Endothelial cell of umbilical vein (primary cell): ENCODE data around the gene ARRB1. TPM values are rescaled to one million over a fixed set of nuclear protein-coding genes. Genes with fewer than 3 reads are reported as not detected.

Experiments
- BruUV-seq: library from RNA; stranded (reverse); fragments of 400-500 nt; replicated peaks from 2 replicates; lab custom pipeline; 2021; lab: Mats Ljungman, UMichigan
- CTCF ChIA-PET: fragments of 300-600, 350-600 bp; sonication (Branson Sonifier 250); formaldehyde crosslinking; loops from one replicate; lab custom pipeline; 2021; ENCODE audit warnings: antibody characterized with exemption, inconsistent platforms; lab: Charles Lee
- POLR2A ChIA-PET: fragments of 300-600, 350-600 bp; sonication (Branson Sonifier 250); formaldehyde crosslinking; loops from one replicate; lab custom pipeline; 2021; ENCODE audit warnings: antibody characterized with exemption, inconsistent platforms; lab: Charles Lee
- DNase-seq: peaks from one replicate; pipeline ENCODE4 v3.0.0-alpha.2; 2011; ENCODE audit warnings: low read depth, low spot score
- FAIRE-seq: peaks from 2 replicates; lab custom pipeline; 2011; peaks lifted over from hg19 to GRCh38; lab: Jason Lieb, UNC
- H2AFZ ChIP-seq: 2 replicates; pipeline ENCODE4 v1.6.0; 2012; ENCODE audit warnings: low read depth, low read length, control low read depth, inconsistent platforms
- H3K27ac ChIP-seq: 2 replicates; pipeline ENCODE4 v1.5.1; 2011; ENCODE audit warnings: low read depth, mild to moderate bottlenecking, control low read depth, low read length, moderate library complexity; ENCODE audit not compliant: insufficient read depth
- H3K27me3 ChIP-seq, 2 experiments: 2 replicates each; pipeline versions ENCODE4 v1.6.0 to v1.6.1; 2011; ENCODE audit warnings: low read length in 2 of 2, mixed read lengths in 1 of 2; ENCODE audit not compliant: control insufficient read depth in 2 of 2, insufficient read depth in 2 of 2
- H3K36me3 ChIP-seq, 2 experiments: 2 replicates in 1 of 2; 3 replicates in 1 of 2; pipeline ENCODE4 v1.5.1; 2011; ENCODE audit warnings: low read length in 2 of 2, mild to moderate bottlenecking in 1 of 2, moderate library complexity in 1 of 2; ENCODE audit not compliant: control insufficient read depth in 2 of 2, insufficient read depth in 2 of 2; ENCODE audit errors: extremely low read depth in 1 of 2
- H3K4me1 ChIP-seq: 3 replicates; pipeline ENCODE4 v1.5.1; 2011; ENCODE audit warnings: mild to moderate bottlenecking, low read length; ENCODE audit not compliant: control insufficient read depth, insufficient read depth; ENCODE audit errors: extremely low read depth
- H3K4me2 ChIP-seq: 2 replicates; pipeline ENCODE4 v1.6.1; 2011; ENCODE audit warnings: low read length, control low read depth, mixed read lengths; ENCODE audit not compliant: insufficient read depth
- H3K4me3 ChIP-seq, 3 experiments: fragments of 200-600 bp in 1 of 3; sonication (generic), shearing (Covaris generic) in 1 of 3; replicated peaks in 1 of 3; 2 replicates each; pipeline ENCODE4 v1.5.1; 2011 to 2016; ENCODE audit warnings: control low read depth in 3 of 3, low read length in 3 of 3, mild to moderate bottlenecking in 2 of 3, inconsistent platforms in 1 of 3, low read depth in 1 of 3, moderate library complexity in 1 of 3; ENCODE audit not compliant: insufficient read depth in 1 of 3
- H3K79me2 ChIP-seq: 2 replicates; pipeline ENCODE4 v1.6.0; 2012; ENCODE audit warnings: low read length, inconsistent platforms; ENCODE audit not compliant: control insufficient read depth, insufficient read depth
- H3K9ac ChIP-seq: replicated peaks from 2 replicates; pipeline ENCODE3; 2011; ENCODE audit warnings: low read length, control low read depth; ENCODE audit not compliant: insufficient read depth; ENCODE audit errors: extremely low read depth
- H3K9me1 ChIP-seq: replicated peaks from 3 replicates; pipeline ENCODE4 v1.6.0; 2011; ENCODE audit warnings: mild to moderate bottlenecking, low read length; ENCODE audit not compliant: control insufficient read depth, insufficient read depth; ENCODE audit errors: extremely low read depth
- H3K9me3 ChIP-seq: replicated peaks from 2 replicates; pipeline ENCODE4 v1.5.1; 2012; ENCODE audit warnings: low read length, inconsistent platforms; ENCODE audit not compliant: control insufficient read depth, insufficient read depth
- H4K20me1 ChIP-seq: replicated peaks from 2 replicates; pipeline ENCODE3; 2011; ENCODE audit warnings: mild to moderate bottlenecking, low read length; ENCODE audit not compliant: control insufficient read depth, insufficient read depth; ENCODE audit errors: extremely low read depth
- CTCF ChIP-seq, 2 donors: IDR thresholded peaks; 1 replicate in 1 of 2; 2 replicates in 1 of 2; pipeline ENCODE4 v1.5.1; 2011; ENCODE audit warnings: low read length in 2 of 2, mild to moderate bottlenecking in 2 of 2, moderate library complexity in 2 of 2, control low read depth in 1 of 2, inconsistent platforms in 1 of 2, low read depth in 1 of 2; ENCODE audit not compliant: insufficient read depth in 1 of 2; ENCODE audit errors: extremely low read depth in 1 of 2
- EZH2 ChIP-seq: IDR thresholded peaks from 2 replicates; pipeline ENCODE4 v1.6.1; 2012; ENCODE audit warnings: borderline replicate concordance, low read depth, mild to moderate bottlenecking, moderate library complexity, low read length, inconsistent platforms; ENCODE audit not compliant: severe bottlenecking
- FOS ChIP-seq: IDR thresholded peaks from 2 replicates; pipeline ENCODE4 v1.6.1; 2011; ENCODE audit warnings: mild to moderate bottlenecking, low read length, moderate library complexity, borderline replicate concordance; ENCODE audit not compliant: insufficient read depth
- GATA2 ChIP-seq: IDR thresholded peaks from 2 replicates; pipeline ENCODE4 v1.7.0; 2011; ENCODE audit warnings: low read depth, mild to moderate bottlenecking, moderate library complexity, mixed read lengths, low read length; ENCODE audit not compliant: insufficient read length, insufficient read depth
- JUN ChIP-seq: IDR thresholded peaks from 2 replicates; pipeline ENCODE4 v1.6.1; 2011; ENCODE audit warnings: borderline replicate concordance, low read depth; ENCODE audit not compliant: insufficient read length, insufficient read depth
- MYC ChIP-seq: IDR thresholded peaks from one replicate; pipeline ENCODE4 v1.6.1; 2011; ENCODE audit warnings: mild to moderate bottlenecking, low read depth, low read length
- POLR2A ChIP-seq: IDR thresholded peaks from 2 replicates; pipeline ENCODE4 v1.6.1; 2012; ENCODE audit warnings: low read depth, mild to moderate bottlenecking, control low read depth, low read length
- POLR2AphosphoS5 ChIP-seq: IDR thresholded peaks from 2 replicates; pipeline ENCODE4 v1.6.1; 2012; ENCODE audit warnings: low read depth, mild to moderate bottlenecking, control low read depth, low read length, moderate library complexity; ENCODE audit not compliant: insufficient read depth
- dilution Hi-C: fragments of 300-500 bp; cut with MboI; formaldehyde crosslinking; loops from one replicate; pipeline ENCODE4 v1.15.0; 2019; ENCODE audit warnings: low sequenced_read_pairs; ENCODE audit not compliant: extremely low pct_ligation_motif_present
- intact Hi-C: fragments of 100-400 bp; cut with micrococcal nuclease; formaldehyde crosslinking; loops from one replicate; pipeline ENCODE4 v1.10.0; 2022
- polyA plus RNA-seq, 4 experiments: library from polyadenylated mRNA; depleted of rRNA in 3 of 4; stranded (reverse) in 3 of 4; unstranded in 1 of 4; fragments of >200 nt; gene quantifications; 2 replicates each; pipeline versions ENCODE4 v1.2.1 to v1.2.3, GENCODE V29; 2011 to 2012; ENCODE audit warnings: missing spikeins in 1 of 4
- total RNA-seq: library from RNA; stranded (reverse); gene quantifications from 2 replicates; pipeline ENCODE4 v1.2.3, GENCODE V29; 2021
- TF ChIP-seq, protein P1 (sequence below): IDR thresholded peaks from 2 replicates; pipeline ENCODE4 v1.6.1; 2011; ENCODE audit not compliant: insufficient read depth, insufficient read length

ARRB1 gene
- total and polyA plus RNA-seq, 2 donors (not counting 3 experiments of a cell fraction or from before 2014, with no cell fraction given) = 63.9 to 92.6 TPM

DNA sequence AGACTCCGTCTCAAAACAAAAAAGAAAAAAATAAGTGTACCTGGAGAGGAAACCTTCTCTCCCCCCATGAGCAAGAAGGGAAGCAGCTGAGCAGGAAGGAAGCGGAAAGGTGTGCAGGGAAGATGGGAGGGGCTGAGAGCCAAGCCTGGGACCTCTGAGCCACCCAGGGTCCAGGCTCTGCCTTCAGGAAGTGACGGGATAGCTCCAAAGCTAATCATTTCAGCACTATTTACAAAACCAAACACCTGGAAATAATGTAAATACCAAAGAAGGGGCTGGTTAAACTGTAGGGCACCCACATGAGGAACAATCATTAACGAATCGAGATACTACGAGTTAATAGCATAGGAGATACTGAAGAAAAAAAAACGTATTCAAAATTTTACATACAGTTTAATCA lies 27.9 kb downstream of the ARRB1 start:
- Histone ChIP-seq H3K27me3 (no peaks in the 10 kb centered on the region), H3K9me3 (no peaks in the 10 kb centered on the region), H3K4me2 (no peak overlapping the region), H3K4me1 (peaks cover 27% of the 10 kb centered on the region), H3K9ac (no peak overlapping the region), H3K9me1 (no peaks in the 10 kb centered on the region), H3K4me3 (no peak overlapping the region), H3K27ac (no peak overlapping the region), H3K36me3 (peaks cover 2 to 5% of the 10 kb centered on the region in 2 experiments), H2AFZ (no peak overlapping the region), H3K79me2 (peaks cover 7% of the 10 kb centered on the region), H4K20me1 (no peaks in the 10 kb centered on the region)
- DNase-seq = no peak
- ChIA-PET CTCF (interaction anchor here (1.0 kb wide), 1 partner anchor 16 kb away, joined by 4 read pairs; no protein-coding TSS in a partner anchor), POLR2A (no interaction called here)
- intact Hi-C loops (no loop called here), dilution Hi-C loops (no loop called here)
- peak; percentile 43 for FAIRE-seq
- TF ChIP-seq GATA2 (no peak), EZH2 (no peak), POLR2A (no peak), POLR2AphosphoS5 (no peak), FOS (no peak), MYC (no peak), CTCF (IDR thresholded peaks at IDR 0.05; ENCODE audit: extremely low read depth in 1 of 2, insufficient read depth in 1 of 2, low read depth in 1 of 2, low read length in 2 of 2) (no peak), JUN (no peak)
- TF ChIP-seq, protein P1, sequence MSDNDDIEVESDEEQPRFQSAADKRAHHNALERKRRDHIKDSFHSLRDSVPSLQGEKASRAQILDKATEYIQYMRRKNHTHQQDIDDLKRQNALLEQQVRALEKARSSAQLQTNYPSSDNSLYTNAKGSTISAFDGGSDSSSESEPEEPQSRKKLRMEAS = no peak
- BruUV-seq = no TSS peak
